MM.1S (cell line): ENCODE results near the gene ERCC6L2.

Experiments
- DNase-seq: peaks from one replicate; pipeline ENCODE4 v3.0.0-alpha.2; 2015
- H2AFZ ChIP-seq: fragments of 300-600 bp; sonication (generic); 2 replicates; pipeline ENCODE4 v1.6.0; 2016; ENCODE audit warnings: antibody characterized with exemption, low read length
- H3F3A ChIP-seq: fragments of 300-600 bp; sonication (generic); 2 replicates; pipeline ENCODE4 v1.6.1; 2016; ENCODE audit warnings: mild to moderate bottlenecking, antibody characterized with exemption, low read length, moderate library complexity, mixed read lengths; ENCODE audit not compliant: insufficient read depth
- H3K27ac ChIP-seq: fragments of 300-600 bp; sonication (generic); 2 replicates; pipeline ENCODE4 v1.5.1; 2016; ENCODE audit warnings: mild to moderate bottlenecking, low read length
- H3K27me3 ChIP-seq: fragments of 300-600 bp; sonication (generic); replicated peaks from 2 replicates; pipeline ENCODE4 v1.6.0; 2016; ENCODE audit warnings: low read length; ENCODE audit not compliant: insufficient read depth
- H3K36me3 ChIP-seq: fragments of 300-600 bp; sonication (generic); replicated peaks from 2 replicates; pipeline ENCODE4 v1.6.1; 2016; ENCODE audit warnings: mild to moderate bottlenecking, low read length, mixed read lengths; ENCODE audit not compliant: insufficient read depth
- H3K4me1 ChIP-seq: fragments of 300-600 bp; sonication (generic); 2 replicates; pipeline ENCODE4 v1.6.1; 2016; ENCODE audit warnings: low read length, mixed read lengths
- H3K4me2 ChIP-seq: fragments of 300-600 bp; sonication (generic); 2 replicates; pipeline ENCODE4 v1.6.0; 2016; ENCODE audit warnings: low read depth, low read length
- H3K4me3 ChIP-seq: fragments of 300-600 bp; sonication (generic); 2 replicates; pipeline ENCODE4 v1.5.1; 2016; ENCODE audit warnings: low read length, mixed read lengths
- H3K79me2 ChIP-seq: fragments of 300-600 bp; sonication (generic); 2 replicates; pipeline ENCODE4 v1.6.1; 2016; ENCODE audit warnings: mixed run types, low read length, mixed read lengths
- H3K9ac ChIP-seq: fragments of 300-600 bp; sonication (generic); 2 replicates; pipeline ENCODE4 v1.6.1; 2016; ENCODE audit warnings: low read length, mixed read lengths
- H3K9me2 ChIP-seq: fragments of 300-600 bp; sonication (generic); replicated peaks from 2 replicates; pipeline ENCODE4 v1.6.1; 2016; ENCODE audit warnings: mild to moderate bottlenecking, low read length, mixed read lengths; ENCODE audit not compliant: insufficient read depth
- H3K9me3 ChIP-seq: fragments of 300-600 bp; sonication (generic); replicated peaks from 2 replicates; pipeline ENCODE4 v1.6.1; 2016; ENCODE audit warnings: mild to moderate bottlenecking, low read length, mixed read lengths; ENCODE audit not compliant: insufficient read depth
- H4K20me1 ChIP-seq: fragments of 300-600 bp; sonication (generic); 2 replicates; pipeline ENCODE4 v1.6.1; 2016; ENCODE audit warnings: mild to moderate bottlenecking, low read length, moderate library complexity, mixed read lengths; ENCODE audit not compliant: insufficient read depth
- CTCF ChIP-seq: fragments of 300-600 bp; sonication (generic); IDR thresholded peaks from 2 replicates; pipeline ENCODE4 v1.5.1; 2016; ENCODE audit warnings: antibody characterized with exemption, low read length, mixed read lengths
- EZH2 ChIP-seq: fragments of 300-600 bp; sonication (generic); optimal IDR thresholded peaks from 2 replicates; pipeline ENCODE3; 2017; ENCODE audit warnings: low read depth, mild to moderate bottlenecking, antibody characterized with exemption, low read length, mixed read lengths
- EZH2phosphoT487 ChIP-seq: fragments of 300-600 bp; sonication (generic); IDR thresholded peaks from 2 replicates; pipeline ENCODE4 v1.6.1; 2018; ENCODE audit warnings: antibody characterized with exemption, low read length

ERCC6L2 gene

DNA sequence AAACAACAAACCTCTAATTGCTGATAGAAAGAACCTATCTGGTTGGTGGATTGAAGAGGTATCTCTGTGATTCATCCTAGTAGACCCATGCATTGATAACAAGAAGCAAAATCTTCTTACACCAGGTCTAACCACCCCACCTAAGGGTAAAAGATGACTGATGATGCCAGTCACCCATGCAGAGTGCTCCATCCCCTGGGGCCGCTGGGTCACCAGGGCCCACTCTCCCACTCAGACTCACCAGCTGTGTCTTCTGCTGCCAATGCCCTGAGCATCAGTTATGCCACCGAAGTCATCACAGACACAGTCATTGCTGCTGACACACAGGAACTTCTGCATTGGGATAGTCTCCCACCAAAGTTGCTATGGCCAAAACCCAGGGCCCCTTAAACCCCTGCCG is 44.7 kb upstream of the ERCC6L2 start:
- no peaks in the 10 kb centered on the region for H3F3A ChIP-seq
- H3K79me2 ChIP-seq: no peaks in the 10 kb centered on the region
- H3K4me3 ChIP-seq: no peak overlapping the region
- no peak for TF ChIP-seq EZH2phosphoT487
- no peak for TF ChIP-seq EZH2
- no peak for TF ChIP-seq CTCF
- H3K36me3 ChIP-seq: no peaks in the 10 kb centered on the region
- no peaks in the 10 kb centered on the region for H3K9me3 ChIP-seq
- H4K20me1 ChIP-seq: no peaks in the 10 kb centered on the region
- DNase-seq: no peak
- H3K9me2 ChIP-seq: no peaks in the 10 kb centered on the region
- H2AFZ ChIP-seq: no peak overlapping the region
- no peak overlapping the region for H3K4me2 ChIP-seq
- no peak overlapping the region for H3K27ac ChIP-seq
- H3K27me3 ChIP-seq: no peaks in the 10 kb centered on the region
- H3K9ac ChIP-seq: no peak overlapping the region
- H3K4me1 ChIP-seq: peaks cover 8% of the 10 kb centered on the region

DNA sequence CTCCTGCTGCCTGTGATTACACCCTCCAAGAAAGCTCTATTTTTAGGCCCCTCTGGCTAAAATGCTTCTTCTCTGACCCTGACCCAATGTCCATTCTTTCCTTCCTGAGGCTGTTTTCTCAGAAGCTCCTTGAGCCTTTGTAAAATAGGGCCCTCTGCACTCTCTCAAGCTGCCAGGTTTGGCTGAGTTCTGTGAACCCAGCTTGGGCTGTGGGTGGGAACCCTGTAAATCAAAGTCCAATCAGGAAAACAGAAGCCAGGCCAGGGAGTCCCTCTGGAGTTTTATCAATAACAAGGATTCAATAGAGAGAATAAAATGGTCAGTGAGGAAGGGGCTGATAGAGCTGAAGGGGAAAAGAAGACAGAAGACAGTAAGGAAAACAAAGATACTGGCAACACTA is 43.7 kb upstream of the ERCC6L2 start:
- H3K9me3 ChIP-seq: no peaks in the 10 kb centered on the region
- no peak overlapping the region for H2AFZ ChIP-seq
- no peaks in the 10 kb centered on the region for H3K4me1 ChIP-seq
- no peak overlapping the region for H3K27ac ChIP-seq
- no peaks in the 10 kb centered on the region for H3F3A ChIP-seq
- no peak for DNase-seq
- TF ChIP-seq CTCF: no peak
- TF ChIP-seq EZH2: no peak
- no peak for TF ChIP-seq EZH2phosphoT487
- H3K36me3 ChIP-seq: no peaks in the 10 kb centered on the region
- H3K4me2 ChIP-seq: no peak overlapping the region
- no peak overlapping the region for H3K9ac ChIP-seq
- no peak overlapping the region for H3K4me3 ChIP-seq
- H3K79me2 ChIP-seq: no peaks in the 10 kb centered on the region
- no peaks in the 10 kb centered on the region for H4K20me1 ChIP-seq
- no peaks in the 10 kb centered on the region for H3K27me3 ChIP-seq
- H3K9me2 ChIP-seq: no peaks in the 10 kb centered on the region

GRCh38 chr9:95833546-95834178 is 41.8 kb upstream of the ERCC6L2 start:
- Histone ChIP-seq H2AFZ (no peak overlapping the region), H3K9me2 (no peaks in the 10 kb centered on the region), H3K79me2 (no peaks in the 10 kb centered on the region), H3K36me3 (no peaks in the 10 kb centered on the region), H3K4me3 (no peak overlapping the region), H3K9ac (no peak overlapping the region), H3K4me2 (no peak overlapping the region), H3F3A (no peaks in the 10 kb centered on the region), H3K27ac (no peak overlapping the region), H4K20me1 (no peaks in the 10 kb centered on the region), H3K9me3 (no peaks in the 10 kb centered on the region), H3K27me3 (no peaks in the 10 kb centered on the region), H3K4me1 (no peaks in the 10 kb centered on the region)
- no peak for TF ChIP-seq EZH2phosphoT487
- TF ChIP-seq EZH2: no peak
- TF ChIP-seq CTCF: no peak
- DNase-seq: no peak
